H1 (cell line): ENCODE measurements around the gene FAM53A. TPM values are rescaled to one million over a fixed set of nuclear protein-coding genes. Genes with fewer than 3 reads are reported as not detected.

Experiments used
- CTCF ChIA-PET: fragments of 300-600 bp; sonication (Branson Sonifier 250); formaldehyde crosslinking; loops from one replicate; lab custom pipeline; 2021; ENCODE audit not compliant: partially characterized antibody; lab: Charles Lee
- POLR2A ChIA-PET: fragments of 300-600 bp; sonication (Branson Sonifier 250); formaldehyde crosslinking; loops from one replicate; lab custom pipeline; 2021; ENCODE audit warnings: inconsistent platforms; ENCODE audit not compliant: partially characterized antibody; lab: Charles Lee
- DNase-seq, 2 experiments: peaks; one replicate each; pipeline versions ENCODE4 v3.0.0 to v3.0.0-alpha.2; 2010 to 2022; ENCODE audit warnings: low spot score in 2 of 2, low read depth in 1 of 2, mixed read lengths in 1 of 2
- FAIRE-seq: peaks from 2 replicates; lab custom pipeline; 2011; peaks lifted over from hg19 to GRCh38; lab: Jason Lieb, UNC
- H2AFZ ChIP-seq: 2 replicates; pipeline ENCODE4 v1.8.1; 2012; ENCODE audit warnings: low read length, inconsistent platforms
- H2AK5ac ChIP-seq: 2 replicates; pipeline ENCODE4 v1.6.1; 2013; ENCODE audit warnings: low read depth, low read length
- H2BK120ac ChIP-seq: replicated peaks from 2 replicates; pipeline ENCODE3; 2013; ENCODE audit warnings: low read depth, low read length, inconsistent platforms
- H2BK12ac ChIP-seq: 2 replicates; pipeline ENCODE4 v1.6.1; 2013; ENCODE audit warnings: low read depth, low read length
- H2BK15ac ChIP-seq: 2 replicates; pipeline ENCODE4 v1.6.1; 2013; ENCODE audit warnings: low read length
- H2BK20ac ChIP-seq: 2 replicates; pipeline ENCODE4 v1.6.1; 2013; ENCODE audit warnings: low read length
- H2BK5ac ChIP-seq: 2 replicates; pipeline ENCODE4 v1.6.1; 2013; ENCODE audit warnings: low read depth, low read length
- H3K14ac ChIP-seq: 2 replicates; pipeline ENCODE4 v1.6.1; 2013; ENCODE audit warnings: inconsistent platforms; ENCODE audit not compliant: insufficient read length
- H3K18ac ChIP-seq: 2 replicates; pipeline ENCODE4 v1.6.1; 2013; ENCODE audit warnings: low read length; ENCODE audit errors: extremely low read depth
- H3K23ac ChIP-seq: 2 replicates; pipeline ENCODE4 v1.6.1; 2013; ENCODE audit warnings: inconsistent platforms; ENCODE audit not compliant: insufficient read length
- H3K23me2 ChIP-seq: 2 replicates; pipeline ENCODE4 v1.6.1; 2013; ENCODE audit warnings: low read depth, low read length
- H3K27ac ChIP-seq: 2 replicates; pipeline ENCODE4 v1.6.1; 2011; ENCODE audit warnings: low read depth, low read length, inconsistent platforms
- H3K27me3 ChIP-seq, 4 experiments: replicated peaks in 1 of 4; 1 replicate in 1 of 4; 2 replicates in 3 of 4; pipeline versions ENCODE4 v1.6.1 to v1.8.1; 2011 to 2013; ENCODE audit warnings: low read length in 3 of 4, mild to moderate bottlenecking in 3 of 4, inconsistent platforms in 2 of 4, mixed read lengths in 2 of 4, moderate library complexity in 1 of 4; ENCODE audit not compliant: control insufficient read depth in 3 of 4, insufficient read depth in 3 of 4; ENCODE audit errors: extremely low read depth in 1 of 4
- H3K36me3 ChIP-seq, 4 experiments: 2 replicates each; pipeline versions ENCODE4 v1.6.1 to v1.8.1; 2011 to 2013; ENCODE audit warnings: mild to moderate bottlenecking in 4 of 4, low read length in 3 of 4, moderate library complexity in 2 of 4, control low read depth in 1 of 4, inconsistent platforms in 1 of 4; ENCODE audit not compliant: insufficient read depth in 4 of 4, control insufficient read depth in 2 of 4
- H3K4ac ChIP-seq: replicated peaks from 2 replicates; pipeline ENCODE3; 2013; ENCODE audit warnings: low read length, low read depth, mixed read lengths, inconsistent platforms; ENCODE audit not compliant: insufficient read length
- H3K4me1 ChIP-seq, 4 experiments: replicated peaks in 1 of 4; 1 replicate in 1 of 4; 2 replicates in 3 of 4; pipeline versions ENCODE4 v1.6.1 to v1.8.1; 2011 to 2013; ENCODE audit warnings: low read length in 3 of 4, inconsistent platforms in 2 of 4, mixed read lengths in 1 of 4; ENCODE audit not compliant: insufficient read depth in 4 of 4, control insufficient read depth in 3 of 4
- H3K4me2 ChIP-seq, 2 experiments: 2 replicates each; pipeline versions ENCODE4 v1.6.1 to v1.8.1; 2011 to 2013; ENCODE audit warnings: low read depth in 2 of 2, low read length in 2 of 2, control low read depth in 1 of 2, inconsistent platforms in 1 of 2, mild to moderate bottlenecking in 1 of 2; ENCODE audit not compliant: insufficient read depth in 1 of 2
- H3K4me3 ChIP-seq, 4 experiments: fragments of 200-600, 300-600 bp in 1 of 4; sonication (generic), shearing (Covaris generic), sonication (Bioruptor Twin) in 1 of 4; 2 replicates each; pipeline versions ENCODE4 v1.5.1 to v1.8.1; 2011 to 2016; ENCODE audit warnings: low read length in 4 of 4, low read depth in 3 of 4, control low read depth in 2 of 4, inconsistent platforms in 2 of 4, mild to moderate bottlenecking in 2 of 4, mixed read lengths in 1 of 4, moderate library complexity in 1 of 4; ENCODE audit not compliant: insufficient read depth in 2 of 4; ENCODE audit errors: extremely low read depth in 1 of 4
- H3K56ac ChIP-seq: replicated peaks from 2 replicates; pipeline ENCODE3; 2013; ENCODE audit warnings: low read depth, mild to moderate bottlenecking, mixed read lengths, low read length, inconsistent platforms; ENCODE audit not compliant: insufficient read length
- H3K79me1 ChIP-seq: 2 replicates; pipeline ENCODE4 v1.6.1; 2013; ENCODE audit warnings: low read depth, low read length, control low read depth
- H3K79me2 ChIP-seq, 2 experiments: 2 replicates each; pipeline versions ENCODE4 v1.6.1 to v1.8.1; 2012 to 2013; ENCODE audit warnings: low read length in 2 of 2, mild to moderate bottlenecking in 2 of 2, inconsistent platforms in 1 of 2; ENCODE audit not compliant: insufficient read depth in 2 of 2, control insufficient read depth in 1 of 2
- H3K9ac ChIP-seq, 4 experiments: replicated peaks in 1 of 4; 1 replicate in 1 of 4; 2 replicates in 3 of 4; pipeline versions ENCODE4 v1.6.1 to v1.8.1; 2011 to 2013; ENCODE audit warnings: low read depth in 3 of 4, low read length in 3 of 4, control low read depth in 2 of 4, mild to moderate bottlenecking in 2 of 4, moderate library complexity in 2 of 4, inconsistent platforms in 1 of 4; ENCODE audit errors: extremely low read depth in 1 of 4
- H3K9me3 ChIP-seq, 2 experiments: 2 replicates each; pipeline versions ENCODE4 v1.6.1 to v1.8.1; 2012 to 2013; ENCODE audit warnings: mild to moderate bottlenecking in 2 of 2, moderate library complexity in 2 of 2, control low read depth in 1 of 2, inconsistent platforms in 1 of 2, low read depth in 1 of 2, low read length in 1 of 2, mixed read lengths in 1 of 2; ENCODE audit not compliant: insufficient read depth in 2 of 2
- H4K20me1 ChIP-seq, 2 experiments: replicated peaks in 1 of 2; 2 replicates each; pipeline versions ENCODE3 to v1.8.1; 2011 to 2013; ENCODE audit warnings: inconsistent platforms in 2 of 2, low read length in 2 of 2, mild to moderate bottlenecking in 1 of 2; ENCODE audit not compliant: insufficient read depth in 2 of 2, control insufficient read depth in 1 of 2
- H4K5ac ChIP-seq: 2 replicates; pipeline ENCODE4 v1.6.1; 2013; ENCODE audit warnings: low read length, low read depth, mixed read lengths, inconsistent platforms; ENCODE audit not compliant: insufficient read length
- H4K8ac ChIP-seq: 2 replicates; pipeline ENCODE4 v1.8.0; 2013; ENCODE audit warnings: mild to moderate bottlenecking, moderate library complexity, low read length, inconsistent platforms; ENCODE audit not compliant: insufficient read depth; ENCODE audit errors: extremely low read depth
- H4K91ac ChIP-seq: replicated peaks from 2 replicates; pipeline ENCODE3; 2013; ENCODE audit warnings: low read length, mixed read lengths, inconsistent platforms; ENCODE audit not compliant: insufficient read length
- ATF3 ChIP-seq: IDR thresholded peaks from 2 replicates; pipeline ENCODE4 v1.6.1; 2011; ENCODE audit warnings: low read depth, mild to moderate bottlenecking, low read length; ENCODE audit not compliant: insufficient read depth
- BRCA1 ChIP-seq: IDR thresholded peaks from 2 replicates; pipeline ENCODE4 v1.6.1; 2012; ENCODE audit warnings: low read depth, low read length, improper control_type of control experiment
- CEBPB ChIP-seq: IDR thresholded peaks from 2 replicates; pipeline ENCODE4 v1.6.1; 2012; ENCODE audit warnings: low read depth, low read length
- RAD21 ChIP-seq, 2 experiments: IDR thresholded peaks in 1 of 2; conservative IDR thresholded peaks in 1 of 2; 2 replicates each; pipeline ENCODE4 v1.6.1; 2011; ENCODE audit warnings: low read depth in 2 of 2, low read length in 2 of 2, improper control_type of control experiment in 1 of 2, inconsistent platforms in 1 of 2, mild to moderate bottlenecking in 1 of 2, moderate library complexity in 1 of 2
- SP4 ChIP-seq: IDR thresholded peaks from 2 replicates; pipeline ENCODE4 v1.6.1; 2012; ENCODE audit warnings: low read length, inconsistent platforms
- WGBS, 2 experiments: shearing (Covaris generic) in 1 of 2; methylation state at CpG; one replicate each; pipeline versions ENCODE4 v1.1.6 to v1.1.7; 2013 to 2015; ENCODE audit warnings: low lambda C conversion rate in 2 of 2, mixed read lengths in 2 of 2, inconsistent platforms in 1 of 2, low coverage in 1 of 2, missing lambda C conversion rate in 1 of 2; ENCODE audit not compliant: insufficient replicate concordance in 2 of 2, insufficient coverage in 1 of 2, insufficient read length in 1 of 2; ENCODE audit errors: extremely low coverage in 1 of 2, missing lambda C conversion rate in 1 of 2; 5-methylcytosine and 5-hydroxymethylcytosine counted together
- polyA plus RNA-seq, 7 experiments: library from polyadenylated mRNA; depleted of rRNA in 3 of 7; stranded (reverse) in 5 of 7; unstranded in 2 of 7; fragments of >200 nt in 5 of 7; fragments of 200-250 nt in 2 of 7; gene quantifications; 1 replicate in 5 of 7; 2 replicates in 1 of 7; 4 replicates in 1 of 7; pipeline versions ENCODE4 v1.2.1 to v1.2.3, GENCODE V29; 2011 to 2013; ENCODE audit warnings: missing spikeins in 2 of 7, mixed read lengths in 2 of 7
- total RNA-seq: library from RNA; stranded (reverse); fragmentation: NEBNext Ultra II Directional; extraction: Animal tissue kit (Norgen Biotek cat#: 25700); gene quantifications from 2 replicates; pipeline ENCODE4 v1.2.1, GENCODE V29; 2021
- TF ChIP-seq, protein P1 (sequence below), 3 experiments: IDR thresholded peaks; 1 replicate in 2 of 3; 2 replicates in 1 of 3; pipeline versions ENCODE4 v1.5.1 to v1.6.1; 2011; ENCODE audit warnings: low read length in 3 of 3, mild to moderate bottlenecking in 3 of 3, inconsistent platforms in 2 of 3, low read depth in 1 of 3, moderate library complexity in 1 of 3; ENCODE audit not compliant: insufficient read depth in 1 of 3; ENCODE audit errors: control extremely low read depth in 1 of 3
- TF ChIP-seq, protein P2 (sequence below): IDR thresholded peaks from 2 replicates; pipeline ENCODE4 v1.6.1; 2012; ENCODE audit warnings: inconsistent platforms

Gene FAM53A
- total and polyA plus RNA-seq, 2 of the 8 experiments (the other 6 are each of a cell fraction or from before 2014, with no cell fraction given): 1.9 to 2.0 TPM

- Histone ChIP-seq H3K4ac (no peak overlapping the region), H4K5ac (no peak overlapping the region), H3K56ac (no peak overlapping the region), H4K20me1 (peaks cover 5 to 9% of the 10 kb centered on the region in 2 experiments), H3K4me1 (no peaks in the 10 kb centered on the region), H3K23me2 (no peaks in the 10 kb centered on the region), H3K79me2 (no peaks in the 10 kb centered on the region), H4K8ac (no peak overlapping the region), H2BK15ac (no peak overlapping the region), H3K27ac (no peak overlapping the region), H2BK120ac (no peak overlapping the region), H3K9ac (no peak overlapping the region), H3K4me3 (no peak overlapping the region), H3K9me3 (no peaks in the 10 kb centered on the region), H3K18ac (no peak overlapping the region), H2AFZ (no peak overlapping the region), H2BK20ac (no peak overlapping the region), H2BK12ac (no peak overlapping the region), H3K36me3 (peaks cover 15 to 54% (median 32%) of the 10 kb centered on the region in 4 experiments; a peak in 7 of 8 replicates), H3K27me3 (no peaks in the 10 kb centered on the region), H3K14ac (no peak overlapping the region), H2AK5ac (no peak overlapping the region), H2BK5ac (no peak overlapping the region), H3K23ac (no peak overlapping the region), H4K91ac (no peak overlapping the region), H3K79me1 (no peaks in the 10 kb centered on the region), H3K4me2 (no peak overlapping the region)
- 74% methylated on average over 7 of the region's 7 CpGs; no CpG with 5 or more reads in 1 of the 2 experiments for WGBS, 2 experiments
- FAIRE-seq (peak; percentile 19), DNase-seq (peak in 1 of 2 experiments; percentile 75)
- TF ChIP-seq, protein P1, sequence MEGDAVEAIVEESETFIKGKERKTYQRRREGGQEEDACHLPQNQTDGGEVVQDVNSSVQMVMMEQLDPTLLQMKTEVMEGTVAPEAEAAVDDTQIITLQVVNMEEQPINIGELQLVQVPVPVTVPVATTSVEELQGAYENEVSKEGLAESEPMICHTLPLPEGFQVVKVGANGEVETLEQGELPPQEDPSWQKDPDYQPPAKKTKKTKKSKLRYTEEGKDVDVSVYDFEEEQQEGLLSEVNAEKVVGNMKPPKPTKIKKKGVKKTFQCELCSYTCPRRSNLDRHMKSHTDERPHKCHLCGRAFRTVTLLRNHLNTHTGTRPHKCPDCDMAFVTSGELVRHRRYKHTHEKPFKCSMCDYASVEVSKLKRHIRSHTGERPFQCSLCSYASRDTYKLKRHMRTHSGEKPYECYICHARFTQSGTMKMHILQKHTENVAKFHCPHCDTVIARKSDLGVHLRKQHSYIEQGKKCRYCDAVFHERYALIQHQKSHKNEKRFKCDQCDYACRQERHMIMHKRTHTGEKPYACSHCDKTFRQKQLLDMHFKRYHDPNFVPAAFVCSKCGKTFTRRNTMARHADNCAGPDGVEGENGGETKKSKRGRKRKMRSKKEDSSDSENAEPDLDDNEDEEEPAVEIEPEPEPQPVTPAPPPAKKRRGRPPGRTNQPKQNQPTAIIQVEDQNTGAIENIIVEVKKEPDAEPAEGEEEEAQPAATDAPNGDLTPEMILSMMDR (IDR thresholded peaks at IDR 0.05; ENCODE audit: control extremely low read depth in 1 of 3, insufficient read depth in 1 of 3, low read depth in 1 of 3, low read length in 3 of 3): peak in 2 of 3 experiments; percentile 91 to 98; a peak in 3 of 4 replicates
- TF ChIP-seq ATF3 (no peak), SP4 (no peak), CEBPB (peak; percentile 94), BRCA1 (no peak), RAD21 (IDR thresholded peaks at IDR 0.05 in 1 of 2, conservative IDR thresholded peaks at IDR 0.05 in 1 of 2; ENCODE audit: low read depth in 2 of 2, low read length in 2 of 2) (peak; percentile 67 to 73)
- TF ChIP-seq, protein P2, sequence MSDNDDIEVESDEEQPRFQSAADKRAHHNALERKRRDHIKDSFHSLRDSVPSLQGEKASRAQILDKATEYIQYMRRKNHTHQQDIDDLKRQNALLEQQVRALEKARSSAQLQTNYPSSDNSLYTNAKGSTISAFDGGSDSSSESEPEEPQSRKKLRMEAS: 0 out of 2 replicates have a peak, but pooled peaks have one; percentile 26
- POLR2A ChIA-PET: interaction anchor here (0.7 to 1.8 kb wide), 7 partner anchors 11 to 121 kb away, joined by 3 to 7 read pairs (median 4); partner anchors contain the start of genes SLBP, TACC3 and TMEM129
- CTCF ChIA-PET: interaction anchor here (0.6 to 22.9 kb wide), 32 partner anchors 11 to 969 kb away, joined by 3 to 326 read pairs (median 4); partner anchors contain the start of genes FAM53A, SLBP, TACC3 and TMEM129
Observed at GRCh38 chr4:1693131-1693896, 9.2 kb upstream of the FAM53A start.
